HUDEP-2 (cell line): ENCODE data around the gene SMAD1.
A peak's percentile ranks its signal among the peaks of the same experiment; 100 is the strongest.

Source experiments
- DNase-seq, 76 experiments: peaks; one replicate each; lab custom pipeline; 2025; ENCODE audit not compliant: unreplicated experiment in 76 of 76; lab: John Stamatoyannopoulos, UW

Gene SMAD1

DNA sequence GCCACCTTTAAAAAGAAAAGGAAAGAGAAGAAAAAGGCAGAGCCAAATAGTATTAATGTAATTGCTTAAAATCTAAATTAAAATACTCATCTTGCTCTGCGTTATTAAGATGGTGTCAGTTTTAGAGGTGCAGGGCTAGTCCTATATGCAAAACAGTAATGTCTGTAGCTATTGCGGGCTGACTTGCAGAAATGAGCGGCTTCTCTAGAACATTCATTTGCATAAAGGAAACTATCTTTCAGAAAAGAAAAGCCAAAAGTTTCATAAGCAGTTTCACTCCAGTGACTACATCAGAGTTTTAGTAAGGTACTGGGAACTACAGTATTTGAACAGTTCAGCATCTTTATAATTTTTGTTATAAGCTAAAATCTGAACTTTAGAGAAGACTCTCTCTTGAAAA lies 6.0 kb downstream of the SMAD1 start:
- no peak for DNase-seq

DNA sequence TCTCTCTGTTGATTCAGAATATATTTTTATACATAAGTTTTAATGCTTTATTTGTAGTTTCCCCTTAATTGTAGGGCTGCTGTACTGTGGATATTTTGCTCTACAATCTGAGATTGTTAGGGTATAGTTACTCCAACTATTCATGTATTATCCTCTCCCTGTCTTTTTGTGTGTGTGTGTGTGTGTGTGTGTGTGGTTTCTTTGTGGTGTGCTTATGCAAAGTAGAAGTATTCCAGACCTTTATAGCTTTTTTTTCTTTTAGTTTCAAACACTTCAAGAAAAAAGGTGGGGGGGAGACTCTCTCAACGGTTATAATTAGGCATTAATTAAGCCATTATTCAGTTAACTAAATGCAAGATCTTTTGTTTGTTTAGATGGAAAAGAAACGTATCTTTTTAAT lies 6.7 kb downstream of the SMAD1 start:
- no peak for DNase-seq

DNA sequence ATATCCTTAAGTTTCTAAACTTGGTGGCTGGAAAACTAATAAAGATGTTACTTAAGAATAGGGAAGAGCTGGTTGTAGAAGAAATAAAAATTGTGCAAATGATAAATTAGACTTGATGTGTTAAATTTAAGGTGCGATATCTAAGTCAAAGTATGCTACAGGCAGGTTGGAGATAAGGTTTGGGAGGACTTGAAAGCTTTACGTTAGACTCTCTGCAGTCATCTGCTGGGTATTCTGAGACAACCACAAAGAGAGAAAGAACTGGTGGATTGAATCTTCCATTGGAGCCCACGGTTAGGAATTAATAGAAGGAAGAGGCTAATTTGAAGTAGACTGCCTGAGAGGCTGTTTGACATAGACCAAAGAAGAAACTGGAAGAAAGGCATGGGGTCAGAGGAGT lies 7.9 kb downstream of the SMAD1 start:
- DNase-seq, result no peak

DNA sequence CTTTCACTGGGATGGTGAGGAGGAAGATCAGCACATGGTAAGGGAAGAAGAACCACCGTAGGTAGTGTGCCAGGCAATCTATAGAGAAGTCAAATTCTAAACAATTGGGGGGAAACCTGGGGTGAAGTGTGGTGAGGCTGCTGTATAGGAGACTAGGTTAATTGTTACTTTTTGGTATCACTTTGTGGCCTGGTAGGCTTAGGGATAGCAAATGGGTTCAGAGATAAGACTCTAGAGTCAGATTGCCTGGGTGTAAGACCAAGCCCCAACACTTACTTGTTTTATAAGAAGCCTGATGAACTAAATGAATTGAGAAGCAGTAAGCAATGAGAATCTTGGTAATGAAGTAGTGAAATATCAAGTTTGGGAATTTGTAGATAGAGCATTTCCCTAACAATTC lies 8.7 kb downstream of the SMAD1 start:
- DNase-seq, result peak in 8 of 76 experiments; percentile 0 to 46 (median 12)

DNA sequence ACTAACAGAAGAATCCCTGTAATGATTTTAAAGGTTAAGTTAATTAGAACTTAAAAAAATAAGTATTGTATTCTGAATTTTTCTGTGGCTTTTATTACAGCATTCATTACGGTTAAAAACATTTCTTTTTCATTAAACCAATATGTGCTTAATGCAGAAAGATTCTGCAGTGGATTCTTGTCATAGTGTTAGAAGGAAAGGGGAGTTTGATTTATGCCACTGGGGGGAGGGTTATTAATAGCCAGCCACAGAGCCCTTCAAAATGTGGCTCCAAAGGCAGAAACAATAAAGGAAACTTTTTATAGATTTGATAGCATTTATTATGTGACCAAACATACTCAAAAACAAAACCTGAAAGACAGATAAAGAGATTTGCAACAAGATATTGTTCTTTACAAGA lies 9.1 kb downstream of the SMAD1 start:
- no peak for DNase-seq

DNA sequence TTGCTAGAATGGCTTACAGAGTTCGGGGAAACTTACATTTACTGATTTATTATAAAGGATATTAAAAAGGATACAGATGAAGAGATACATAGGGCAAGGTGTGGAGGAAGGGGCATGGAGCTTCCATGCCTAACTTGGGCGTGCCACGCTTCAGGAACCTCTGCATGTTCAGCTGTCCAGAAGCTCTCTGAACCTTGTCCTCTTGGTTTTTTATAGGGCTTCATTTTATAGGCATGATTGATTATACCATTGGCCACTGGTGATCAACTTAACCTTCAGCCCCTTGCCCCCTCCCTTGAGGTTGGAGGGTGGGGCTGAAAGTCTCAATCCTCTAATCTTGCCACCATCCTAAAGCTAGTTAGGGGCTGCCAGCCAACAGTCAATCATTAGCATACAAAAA lies 10.7 kb downstream of the SMAD1 start:
- no peak for DNase-seq

DNA sequence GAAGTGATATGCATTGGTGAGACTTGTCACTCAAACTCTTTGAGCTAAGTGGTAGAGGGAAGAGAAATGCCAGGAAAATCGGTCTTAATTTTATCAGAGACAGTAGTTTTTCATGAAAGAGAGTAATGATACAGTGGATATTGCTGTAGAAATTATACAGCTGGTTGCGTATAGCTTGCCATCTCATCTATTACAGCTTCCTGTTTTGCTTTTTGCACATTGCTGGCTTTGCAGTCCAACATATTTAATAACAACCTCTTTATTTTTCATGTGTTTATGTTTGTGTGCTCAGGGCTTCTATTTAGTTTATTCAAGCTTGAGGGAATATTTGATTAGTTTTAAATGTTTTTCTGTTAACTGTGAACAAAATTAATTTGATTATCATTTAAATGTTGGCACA lies 11.5 kb downstream of the SMAD1 start:
- DNase-seq, result no peak

DNA sequence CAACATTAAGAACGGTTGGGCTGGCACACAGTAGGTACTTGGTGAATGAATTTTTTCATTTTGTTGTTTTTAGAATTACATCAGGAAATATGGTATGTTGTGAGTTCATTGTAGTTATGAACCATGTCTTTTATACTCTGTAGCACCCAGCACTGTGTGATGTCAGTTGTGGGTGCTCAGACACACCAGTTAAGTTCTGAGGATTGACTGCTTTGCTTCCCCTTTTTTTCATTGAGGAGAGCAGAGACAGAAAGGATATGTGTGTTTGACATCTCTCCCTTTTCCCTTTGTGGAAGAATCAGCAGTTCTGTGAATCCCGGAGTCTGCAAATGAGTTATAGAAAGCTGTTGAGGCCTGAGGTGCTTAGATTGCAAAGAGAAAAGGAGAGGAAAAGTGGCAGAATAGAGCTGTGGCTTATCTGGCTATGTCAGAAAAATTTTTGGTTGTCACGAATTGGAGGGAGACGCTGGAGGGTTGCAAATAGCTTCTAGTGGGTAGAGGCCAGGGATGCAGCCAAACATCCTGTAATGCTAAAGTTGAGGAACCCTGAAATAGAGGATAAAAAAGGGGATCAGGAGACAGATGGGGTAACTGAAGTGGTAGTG lies 13.1 kb downstream of the SMAD1 start:
- DNase-seq, result no peak

DNA sequence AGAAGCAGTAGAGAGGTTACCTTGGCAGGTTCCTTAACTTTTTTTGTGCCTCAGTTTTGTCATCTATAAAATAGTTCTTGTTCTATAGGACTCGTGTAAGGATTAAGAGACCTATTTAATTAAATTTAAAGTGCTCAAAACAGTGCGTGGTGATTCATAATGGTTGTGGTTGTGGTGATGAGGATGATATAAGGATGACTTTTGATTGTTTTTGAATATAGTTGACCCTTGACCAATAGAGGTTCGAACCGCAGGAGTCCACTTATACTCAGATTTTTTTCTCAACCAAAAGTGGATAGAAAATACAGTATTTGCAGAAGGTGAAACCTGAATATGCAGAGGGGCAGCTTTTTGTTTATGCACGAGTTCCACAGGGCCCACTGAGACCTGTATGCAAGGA lies 14.6 kb downstream of the SMAD1 start:
- no peak for DNase-seq

DNA sequence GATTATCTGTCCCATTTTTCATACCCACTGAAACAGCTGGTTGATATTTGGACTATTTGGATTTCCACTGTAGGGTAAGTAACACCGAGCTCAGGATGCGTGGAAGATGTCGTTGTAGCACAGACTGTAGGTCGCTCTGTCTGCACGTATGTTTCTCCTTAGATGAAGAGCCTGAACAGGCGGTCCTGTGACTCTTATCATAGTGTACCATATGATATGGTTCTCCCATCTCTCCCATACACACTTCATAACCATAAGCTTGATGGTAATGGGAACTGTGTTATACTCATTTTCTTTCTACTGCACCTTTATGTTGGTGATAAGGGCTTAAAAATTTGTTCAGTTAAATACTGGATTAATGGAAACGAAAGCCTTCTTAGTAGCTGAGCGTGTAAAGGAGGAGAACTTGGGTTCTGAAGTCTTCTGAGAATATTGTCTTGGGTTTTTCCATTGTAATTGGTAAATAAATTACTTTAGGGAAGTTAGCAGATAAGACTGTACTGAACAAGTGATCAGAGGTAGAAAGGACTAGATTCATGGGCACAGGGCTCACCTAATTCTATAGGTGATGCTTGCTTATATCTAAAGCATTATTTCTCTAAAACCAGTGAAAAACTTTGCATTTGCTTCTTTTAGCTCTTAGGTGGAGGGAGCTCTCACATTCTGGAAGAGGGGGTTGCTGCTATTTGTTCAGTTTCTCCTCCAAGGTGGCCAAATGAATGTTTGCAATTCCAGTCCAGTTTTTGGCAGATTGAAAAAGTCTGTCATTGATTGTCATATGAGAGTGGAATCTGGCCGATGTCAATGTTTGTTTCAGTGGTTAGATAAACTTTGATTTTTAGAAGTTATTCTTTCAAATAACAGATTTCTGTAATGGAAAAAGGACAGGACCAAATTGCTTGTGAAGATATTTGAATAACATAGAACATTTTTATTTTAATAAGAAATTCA lies 15.8 kb downstream of the SMAD1 start:
- peak in 10 of 76 experiments; percentile 1 to 52 (median 28) for DNase-seq

DNA sequence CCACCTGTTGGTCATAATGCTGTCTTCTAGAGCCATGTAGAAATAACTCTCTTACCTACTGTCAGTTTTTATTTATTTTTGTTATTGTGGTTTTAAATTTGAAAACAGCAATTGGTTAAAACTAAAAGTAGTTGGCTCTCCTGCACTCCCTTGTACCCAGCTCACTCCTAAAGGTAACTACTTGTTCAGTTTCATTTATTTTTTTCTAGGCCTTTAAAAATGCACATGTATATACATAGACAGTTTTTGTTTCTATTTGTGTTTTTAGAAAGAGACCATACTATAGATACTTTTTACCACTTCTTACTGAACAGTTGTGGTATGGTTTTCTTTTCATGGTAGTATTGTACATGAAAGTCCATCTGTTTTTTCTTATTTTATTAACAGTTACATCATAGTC lies 16.8 kb downstream of the SMAD1 start:
- no peak for DNase-seq

DNA sequence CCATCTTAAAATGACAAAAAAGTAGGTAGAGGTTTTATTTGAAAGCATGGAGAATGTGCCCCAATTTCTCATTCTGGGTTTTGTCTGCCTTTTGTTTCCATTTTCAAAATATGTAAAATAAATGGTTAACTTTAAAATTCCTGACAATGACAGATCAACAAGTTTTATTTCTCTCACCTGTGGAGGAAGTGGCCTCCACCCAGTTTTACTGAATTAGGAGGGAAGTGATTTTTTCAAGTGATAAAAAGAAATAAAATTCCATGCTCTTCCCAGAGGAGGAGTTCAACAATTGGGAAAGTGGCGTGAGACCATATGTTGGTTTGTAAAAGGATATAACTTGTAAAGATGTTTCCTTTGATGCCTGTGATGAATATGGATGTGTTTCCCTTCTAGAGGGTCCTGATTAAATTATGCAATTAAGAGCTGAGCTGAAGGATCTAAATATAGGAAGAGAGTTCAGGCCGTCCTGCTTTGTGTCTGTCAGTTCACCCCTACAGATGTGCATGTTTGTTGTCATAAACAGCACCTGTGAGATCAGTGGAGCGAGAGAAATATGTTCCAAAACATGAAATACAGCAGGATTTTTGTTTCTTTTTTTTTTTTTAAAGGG lies 19.5 kb downstream of the SMAD1 start:
- DNase-seq, result no peak

DNA sequence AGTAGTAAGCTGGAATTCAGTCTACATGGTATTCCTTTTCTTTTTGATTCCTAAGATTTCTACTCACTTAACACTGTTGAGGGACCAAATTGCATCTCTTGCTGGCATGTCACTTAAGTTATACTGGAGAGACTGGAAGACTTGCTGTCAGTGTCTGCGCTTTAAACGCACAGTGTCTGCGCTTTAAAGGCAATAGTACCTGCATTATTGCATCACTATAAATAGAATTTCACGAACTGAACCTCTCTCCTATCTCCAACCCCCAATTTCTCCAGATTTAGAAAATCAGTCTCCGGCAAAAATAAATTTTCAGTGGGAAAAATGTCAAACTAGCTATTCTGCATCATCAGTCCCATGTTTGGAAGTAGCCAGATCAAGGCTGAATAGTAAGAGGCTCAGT lies 21.2 kb downstream of the SMAD1 start:
- no peak for DNase-seq

DNA sequence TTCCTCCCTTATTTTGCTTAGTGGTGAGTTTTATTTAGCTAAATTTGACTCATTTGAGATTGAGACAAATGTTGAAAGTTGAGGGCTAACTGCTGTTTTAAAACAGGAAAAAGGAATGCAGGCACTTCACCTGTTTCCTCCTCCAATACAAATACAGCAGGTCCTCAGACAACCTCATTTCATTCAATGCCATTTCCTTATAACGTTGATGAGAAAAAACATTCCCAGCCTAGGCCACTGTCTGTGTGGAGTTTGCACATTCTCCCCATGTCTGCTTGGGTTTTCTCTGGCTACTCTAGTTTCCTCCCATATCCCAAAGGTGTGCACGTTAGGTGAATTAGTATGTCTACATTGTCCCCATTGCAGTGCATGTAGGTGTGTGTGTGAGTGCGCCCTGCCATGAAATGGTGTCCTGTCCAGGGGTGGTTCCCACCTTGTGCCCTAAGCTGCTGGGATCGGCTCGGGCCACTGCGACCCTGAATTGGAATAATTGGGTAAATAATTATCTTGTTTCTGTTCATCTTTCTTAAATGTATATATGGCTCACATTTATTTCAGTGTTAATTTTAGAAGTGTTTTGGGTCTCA lies 21.9 kb downstream of the SMAD1 start:
- DNase-seq, result no peak

DNA sequence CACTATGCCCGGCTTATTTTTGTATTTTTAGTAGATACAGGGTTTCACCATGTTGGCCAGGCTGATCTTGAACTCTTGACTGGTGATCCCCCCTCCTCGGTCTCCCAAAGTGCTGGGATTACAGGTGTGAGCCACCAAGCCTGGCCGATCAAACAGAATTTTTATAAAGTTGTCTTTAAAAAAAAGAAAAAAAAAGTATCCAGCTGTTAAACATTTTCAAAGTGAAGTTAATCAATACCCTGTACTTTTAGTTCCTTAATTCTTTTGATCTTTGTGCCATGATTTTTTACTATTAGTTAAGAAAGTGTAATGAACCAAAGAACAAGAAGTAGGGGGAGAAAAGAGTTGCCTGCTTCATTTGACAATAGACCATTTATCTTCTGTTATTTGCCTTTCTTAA lies 24.3 kb downstream of the SMAD1 start:
- no peak for DNase-seq

DNA sequence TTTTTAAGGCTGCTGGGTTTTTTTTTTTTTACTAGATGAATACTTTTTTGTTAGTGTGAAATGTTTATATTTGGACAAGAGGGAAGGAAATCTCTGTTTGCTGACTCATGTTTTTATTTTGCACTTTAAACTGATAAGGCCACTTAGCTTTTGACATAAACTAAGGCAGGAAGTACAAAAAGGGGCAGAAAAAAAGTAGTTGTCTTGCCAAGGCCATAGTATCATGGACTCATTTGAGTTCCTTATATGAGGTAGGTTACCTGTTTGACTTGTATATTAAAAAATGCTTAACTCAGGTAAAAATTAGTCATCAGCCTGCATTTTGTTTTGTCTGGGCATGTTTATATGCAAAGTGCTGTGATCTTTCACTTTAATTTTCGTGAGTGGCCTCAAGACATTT lies 26.0 kb downstream of the SMAD1 start:
- no peak for DNase-seq

DNA sequence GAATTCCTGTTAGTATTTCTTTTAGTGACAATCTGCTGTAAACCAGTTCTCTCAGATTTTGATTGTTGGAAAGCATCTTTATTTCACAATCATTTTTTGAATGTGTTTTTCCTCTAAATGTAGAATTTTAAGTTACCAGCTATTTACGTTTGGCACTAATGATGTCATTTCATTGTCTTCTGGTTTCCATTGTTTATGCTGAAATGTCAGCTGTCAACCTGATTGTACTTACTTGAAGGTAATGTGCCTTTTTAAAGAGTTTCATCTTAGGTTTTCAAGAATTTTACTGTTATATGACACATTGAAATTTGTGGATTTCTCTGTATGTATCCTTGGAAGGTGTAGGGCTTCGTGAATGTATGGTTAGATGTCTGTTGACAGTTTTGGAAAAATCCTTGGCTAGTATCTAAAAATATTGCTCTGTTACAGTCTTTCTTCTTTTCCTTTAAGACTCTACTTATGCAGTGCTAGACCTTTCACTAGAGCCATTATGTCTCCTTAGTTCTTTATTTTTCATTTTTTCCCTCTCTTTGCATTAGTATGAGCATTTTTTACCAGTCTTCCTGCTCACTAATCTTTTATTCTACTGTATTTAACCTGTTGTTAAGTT lies 30.4 kb downstream of the SMAD1 start:
- DNase-seq, result no peak

DNA sequence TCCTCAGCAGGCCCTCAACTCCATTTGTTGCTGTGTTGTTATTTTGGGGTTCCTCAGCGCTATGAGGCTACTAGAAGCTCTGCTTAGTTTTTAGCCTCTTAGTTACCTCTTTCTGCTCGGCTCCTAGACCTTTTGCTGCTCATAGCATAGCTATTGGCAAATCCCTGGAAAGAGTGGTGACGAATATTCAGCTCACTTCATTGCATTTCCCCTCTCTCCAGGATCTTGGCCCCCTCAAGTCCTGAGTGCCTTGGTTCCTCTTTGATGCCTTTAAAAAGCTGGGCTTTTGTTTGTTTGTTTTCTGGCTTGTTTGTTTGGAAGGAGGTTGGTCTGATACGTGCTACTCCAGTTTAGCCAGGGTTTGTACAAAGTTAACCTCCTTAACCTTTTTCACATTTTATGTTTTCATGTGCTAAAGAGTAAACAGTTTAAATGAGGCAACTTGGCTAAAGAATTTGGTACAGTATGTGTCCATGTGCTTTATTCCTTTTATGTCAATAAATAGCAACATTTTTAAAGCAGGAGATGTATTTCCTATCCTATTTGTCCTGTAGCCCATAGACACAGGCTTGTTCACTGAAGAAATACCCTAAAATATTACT lies 31.5 kb downstream of the SMAD1 start:
- DNase-seq, result no peak

DNA sequence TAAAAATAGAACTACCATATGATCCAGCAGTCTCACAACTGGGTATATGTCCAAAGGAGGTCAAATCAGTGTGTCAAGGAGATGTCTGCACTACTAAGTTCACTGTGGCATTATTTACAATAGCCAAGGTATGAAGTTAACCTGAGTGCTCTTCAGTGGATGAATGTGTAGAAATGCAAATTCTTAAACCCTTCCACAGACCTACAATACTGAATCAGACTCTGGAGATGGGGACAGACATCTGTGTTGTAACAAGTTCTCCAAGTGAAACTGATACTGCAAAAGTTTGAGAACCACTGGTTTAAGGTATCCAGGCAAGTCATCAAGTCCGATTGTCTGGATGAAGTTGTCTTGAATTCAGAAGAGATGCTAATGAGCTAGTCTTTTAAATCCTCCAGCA lies 38.5 kb downstream of the SMAD1 start:
- DNase-seq, result no peak

DNA sequence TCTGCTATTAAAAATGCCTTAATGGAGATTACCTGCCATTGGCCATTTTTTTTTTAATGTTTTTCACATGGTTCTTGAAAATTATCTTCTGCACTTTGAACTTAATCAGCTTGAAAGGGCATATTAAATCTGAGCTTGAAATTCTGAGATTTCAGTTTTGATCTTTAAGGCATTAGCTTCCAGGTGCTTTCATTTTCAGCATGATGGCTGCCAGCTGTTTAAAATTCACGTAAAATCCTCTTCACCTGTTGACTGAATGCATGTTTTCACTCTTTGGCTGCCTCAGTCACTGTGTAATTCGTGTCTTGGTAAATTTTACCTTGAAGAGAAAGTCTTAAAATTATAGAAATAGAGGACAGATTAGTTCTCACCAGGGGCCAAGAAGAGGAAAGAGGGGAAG lies 39.6 kb downstream of the SMAD1 start:
- DNase-seq, result no peak

DNA sequence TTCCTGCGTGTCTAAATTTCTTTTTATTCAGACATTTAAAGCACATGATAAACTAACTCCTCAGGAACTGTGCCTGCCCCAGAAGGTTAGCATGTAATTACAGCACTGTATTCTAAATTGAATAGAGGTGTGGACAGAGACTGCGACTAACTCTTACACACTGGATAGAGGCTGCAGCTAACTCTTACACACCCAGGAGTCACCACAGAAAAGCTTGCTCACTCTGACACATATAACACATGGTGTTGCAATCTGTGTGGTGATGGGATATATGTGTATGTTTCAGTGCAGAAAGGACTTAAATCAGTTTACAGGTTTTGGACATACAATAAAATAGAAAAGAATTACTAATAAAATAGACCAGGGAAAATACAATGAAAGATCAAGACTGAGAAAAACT lies 41.5 kb downstream of the SMAD1 start:
- DNase-seq, result no peak
